Fibroblast of the aortic adventitia (primary cell): ENCODE data around the gene NR3C1. TPM values are rescaled to one million over a fixed set of nuclear protein-coding genes. Genes with fewer than 3 reads are reported as not detected.

Experiments
- DNase-seq: peaks from one replicate; pipeline ENCODE4 v3.0.0-alpha.2; 2010; ENCODE audit warnings: low read depth
- H3K4me3 ChIP-seq: 2 replicates; pipeline ENCODE4 v1.5.1; 2011; ENCODE audit warnings: low read depth, mild to moderate bottlenecking, control low read depth, low read length, moderate library complexity
- CTCF ChIP-seq: IDR thresholded peaks from 2 replicates; pipeline ENCODE4 v1.5.1; 2011; ENCODE audit warnings: mild to moderate bottlenecking, low read length, control low read depth, inconsistent platforms; ENCODE audit not compliant: insufficient read depth
- total RNA-seq: library from RNA; depleted of rRNA; stranded (reverse); fragments of >200 nt; gene quantifications from 2 replicates; pipeline ENCODE4 v1.2.3, GENCODE V29; 2012; ENCODE audit warnings: low replicate concordance

The NR3C1 gene
- total RNA-seq, 1 donor = 132 TPM

GRCh38 chr5:143281226-143281625 is 122.3 kb downstream of the NR3C1 start:
- no peak overlapping the region for H3K4me3 ChIP-seq
- no peak for TF ChIP-seq CTCF
- DNase-seq = no peak

DNA sequence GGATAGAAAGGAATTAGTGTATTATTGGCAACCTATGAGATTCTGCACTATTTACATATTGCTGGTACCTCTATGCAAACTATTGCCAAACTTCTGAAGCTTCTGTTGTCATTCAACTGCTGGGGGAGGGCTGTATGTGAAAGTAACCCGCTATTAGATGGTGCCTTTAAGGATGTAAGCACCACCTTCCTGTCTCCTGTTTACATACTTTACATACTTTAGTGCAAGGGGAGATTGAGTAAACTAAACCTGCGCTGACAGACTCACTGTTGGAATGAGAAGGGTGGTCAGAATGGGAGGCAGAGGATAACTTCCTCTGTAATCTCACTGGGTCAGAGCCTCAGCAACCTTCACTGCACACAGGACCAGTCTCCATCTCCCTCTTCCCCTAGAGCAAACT is 123.8 kb downstream of the NR3C1 start:
- no peak for DNase-seq
- no peak overlapping the region for H3K4me3 ChIP-seq
- TF ChIP-seq CTCF = no peak

GRCh38 chr5:143277536-143277935 is 126.0 kb downstream of the NR3C1 start:
- no peak overlapping the region for H3K4me3 ChIP-seq

DNA sequence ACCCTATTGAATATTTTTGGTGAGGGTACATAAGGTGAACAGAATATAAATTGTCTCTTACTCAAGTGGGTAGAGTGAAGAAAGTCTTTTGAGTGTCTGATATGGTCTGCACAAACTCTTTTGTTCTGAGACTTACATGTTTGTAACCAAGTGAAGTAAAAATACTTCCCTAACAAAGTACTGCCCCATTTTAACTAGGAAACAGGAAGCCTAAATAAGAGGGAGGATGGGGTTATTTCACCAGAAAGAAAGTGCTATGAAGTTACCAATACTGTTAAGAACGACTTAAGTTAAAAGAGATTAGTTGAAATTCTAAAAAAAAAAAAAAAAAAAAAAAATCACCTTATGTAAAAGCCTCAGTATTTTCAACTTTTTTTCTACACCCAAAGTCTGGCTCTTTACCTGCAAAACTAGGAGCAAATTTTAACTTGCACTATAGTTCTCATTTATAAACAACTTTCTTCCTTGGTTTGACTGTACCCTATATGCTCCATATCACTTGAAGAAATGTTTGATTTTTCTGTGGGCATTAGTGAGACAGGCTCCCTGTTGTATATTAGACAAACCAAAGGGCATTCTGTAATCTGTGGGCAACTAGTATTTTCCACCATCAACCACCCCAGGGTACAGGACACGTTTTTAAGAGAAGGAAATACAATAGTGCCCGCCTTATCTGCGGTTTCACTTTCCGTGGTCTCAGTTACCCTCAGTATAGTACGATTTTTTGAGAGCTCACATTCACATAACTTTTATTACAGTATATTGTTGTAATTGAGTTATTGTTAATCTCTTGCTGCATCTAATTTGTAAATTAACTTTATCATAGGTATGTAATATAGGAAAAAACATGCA is 127.7 kb downstream of the NR3C1 start:
- TF ChIP-seq CTCF = no peak
- DNase-seq = no peak
- no peak overlapping the region for H3K4me3 ChIP-seq

More at GRCh38 chr5:143277536-143277935, 126.0 kb downstream of the NR3C1 start:
- no peak for TF ChIP-seq CTCF
- no peak for DNase-seq

GRCh38 chr5:143274952-143275351 is 128.5 kb downstream of the NR3C1 start:
- no peak for DNase-seq

GRCh38 chr5:143271431-143271830 is 132.1 kb downstream of the NR3C1 start:
- no peak overlapping the region for H3K4me3 ChIP-seq
- DNase-seq = no peak
- no peak for TF ChIP-seq CTCF

More at GRCh38 chr5:143274952-143275351, 128.5 kb downstream of the NR3C1 start:
- no peak overlapping the region for H3K4me3 ChIP-seq
- no peak for TF ChIP-seq CTCF
